ENCODE results near the gene PLA2G4E.

- TF ChIP-seq CTCF (optimal IDR thresholded peaks at IDR 0.05 in 1 of 3, IDR thresholded peaks at IDR 0.05 in 1 of 3, conservative IDR thresholded peaks at IDR 0.05 in 1 of 3; ENCODE audit: extremely low read depth in 1 of 3, insufficient read depth in 2 of 3, low read length in 3 of 3) (no peak), EZH2 (IDR thresholded peaks at IDR 0.05; ENCODE audit: low read length) (no peak)
Measured at GRCh38 chr15:42069496-42070278, 48.8 kb upstream of the PLA2G4E start.

All from keratinocyte (primary cell).